NB4 (cell line): Measurements from ENCODE around the gene TEX14.
A peak's percentile ranks its signal among the peaks of the same experiment; 100 is the strongest.

Source experiments
- DNase-seq: peaks from one replicate; pipeline ENCODE4 v3.0.0; 2010; ENCODE audit warnings: low read depth
- H3K4me3 ChIP-seq: one replicate; pipeline ENCODE4 v1.5.1; 2011; ENCODE audit warnings: mild to moderate bottlenecking, low read depth, low read length, moderate library complexity
- MYC ChIP-seq: IDR thresholded peaks from 2 replicates; pipeline ENCODE4 v1.6.1; 2011; ENCODE audit warnings: low read depth, low read length
- POLR2A ChIP-seq: IDR thresholded peaks from 2 replicates; pipeline ENCODE4 v1.6.1; 2011; ENCODE audit warnings: mild to moderate bottlenecking; ENCODE audit not compliant: insufficient read length; ENCODE audit errors: extremely low read depth
- TF ChIP-seq, protein P1 (sequence below): IDR thresholded peaks from 2 replicates; pipeline ENCODE4 v1.6.1; 2011; ENCODE audit warnings: low read depth, low read length
- TF ChIP-seq, protein P2 (sequence below): IDR thresholded peaks from one replicate; pipeline ENCODE4 v1.5.1; 2012; ENCODE audit warnings: low read depth, low read length

Gene TEX14

GRCh38 chr17:58597371-58597770 lies 94.5 kb downstream of the TEX14 start:
- no peak for DNase-seq
- TF ChIP-seq, protein P1, sequence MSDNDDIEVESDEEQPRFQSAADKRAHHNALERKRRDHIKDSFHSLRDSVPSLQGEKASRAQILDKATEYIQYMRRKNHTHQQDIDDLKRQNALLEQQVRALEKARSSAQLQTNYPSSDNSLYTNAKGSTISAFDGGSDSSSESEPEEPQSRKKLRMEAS = no peak
- TF ChIP-seq, protein P2, sequence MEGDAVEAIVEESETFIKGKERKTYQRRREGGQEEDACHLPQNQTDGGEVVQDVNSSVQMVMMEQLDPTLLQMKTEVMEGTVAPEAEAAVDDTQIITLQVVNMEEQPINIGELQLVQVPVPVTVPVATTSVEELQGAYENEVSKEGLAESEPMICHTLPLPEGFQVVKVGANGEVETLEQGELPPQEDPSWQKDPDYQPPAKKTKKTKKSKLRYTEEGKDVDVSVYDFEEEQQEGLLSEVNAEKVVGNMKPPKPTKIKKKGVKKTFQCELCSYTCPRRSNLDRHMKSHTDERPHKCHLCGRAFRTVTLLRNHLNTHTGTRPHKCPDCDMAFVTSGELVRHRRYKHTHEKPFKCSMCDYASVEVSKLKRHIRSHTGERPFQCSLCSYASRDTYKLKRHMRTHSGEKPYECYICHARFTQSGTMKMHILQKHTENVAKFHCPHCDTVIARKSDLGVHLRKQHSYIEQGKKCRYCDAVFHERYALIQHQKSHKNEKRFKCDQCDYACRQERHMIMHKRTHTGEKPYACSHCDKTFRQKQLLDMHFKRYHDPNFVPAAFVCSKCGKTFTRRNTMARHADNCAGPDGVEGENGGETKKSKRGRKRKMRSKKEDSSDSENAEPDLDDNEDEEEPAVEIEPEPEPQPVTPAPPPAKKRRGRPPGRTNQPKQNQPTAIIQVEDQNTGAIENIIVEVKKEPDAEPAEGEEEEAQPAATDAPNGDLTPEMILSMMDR = no peak
- no peak for TF ChIP-seq MYC
- no peak for TF ChIP-seq POLR2A
- H3K4me3 ChIP-seq = no peak overlapping the region

- DNase-seq = peak; percentile 25
- TF ChIP-seq, protein P2 = no peak
- TF ChIP-seq, protein P1 = no peak
- no peak for TF ChIP-seq MYC
- TF ChIP-seq POLR2A = no peak
- H3K4me3 ChIP-seq = no peak overlapping the region
These were observed 96.6 kb downstream of the TEX14 start for GRCh38 chr17:58595194-58595792.

- DNase-seq = no peak
- no peak overlapping the region for H3K4me3 ChIP-seq
- no peak for TF ChIP-seq POLR2A
These were observed 98.7 kb downstream of the TEX14 start for GRCh38 chr17:58593123-58593522.

GRCh38 chr17:58591455-58591854 lies 100.4 kb downstream of the TEX14 start:
- no peak for TF ChIP-seq MYC
- no peak for TF ChIP-seq POLR2A
- TF ChIP-seq, protein P1 = no peak
- TF ChIP-seq, protein P2 = no peak
- no peak for DNase-seq
- no peak overlapping the region for H3K4me3 ChIP-seq

- TF ChIP-seq POLR2A (no peak), MYC (no peak)
- TF ChIP-seq, protein P1 = no peak
- TF ChIP-seq, protein P2 = no peak
- no peak for DNase-seq
- H3K4me3 ChIP-seq = no peak overlapping the region
These were observed 101.5 kb downstream of the TEX14 start for GRCh38 chr17:58590377-58590776.

DNA sequence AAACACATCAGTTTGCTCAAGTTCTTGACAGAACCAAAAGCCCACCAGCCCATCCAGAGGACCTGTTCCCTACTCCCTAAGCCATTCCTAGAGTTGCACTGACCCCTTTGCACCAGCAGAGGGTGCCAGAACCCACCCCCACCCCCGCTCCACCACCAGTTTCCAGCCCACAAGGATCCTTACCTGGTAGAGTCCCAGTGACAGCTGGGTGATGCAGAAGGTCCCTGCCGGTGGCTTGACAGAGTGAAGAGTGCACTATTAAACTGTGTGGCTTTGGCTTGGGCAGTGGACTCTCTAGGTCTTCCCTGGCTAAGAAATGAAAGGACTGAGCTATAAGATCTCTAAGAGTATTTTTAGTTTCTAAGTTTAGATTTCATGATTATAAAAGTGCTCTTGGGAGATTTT lies 104.1 kb downstream of the TEX14 start:
- H3K4me3 ChIP-seq = no peak overlapping the region
- TF ChIP-seq, protein P2 = peak; percentile 95
- TF ChIP-seq, protein P1 = no peak
- peak; percentile 59 for DNase-seq
